ENCODE data around the gene GOLGA8K. TPM values are rescaled to one million over a fixed set of nuclear protein-coding genes. Genes with fewer than 3 reads are reported as not detected.
"Not testable (repeated sequence)": the region's sequence is repeated elsewhere in the genome, so short reads cannot be mapped to it uniquely, and the experiment has no call there.

GOLGA8K gene
- total RNA-seq, 1 experiment from 2014 or later: not detected

- DNase-seq (ENCODE audit: low spot score): not testable (repeated sequence)
These were observed 46.2 kb downstream of the GOLGA8K start for GRCh38 chr15:32356909-32357308.

GRCh38 chr15:32352748-32353147, 50.3 kb downstream of the GOLGA8K start:
- not testable (repeated sequence) for DNase-seq (ENCODE audit: low spot score)

GRCh38 chr15:32350563-32351220, 52.4 kb downstream of the GOLGA8K start:
- DNase-seq (ENCODE audit: low spot score): not testable (repeated sequence)

GRCh38 chr15:32347037-32347436, 56.1 kb downstream of the GOLGA8K start:
- not testable (repeated sequence) for DNase-seq (ENCODE audit: low spot score)

- not testable (repeated sequence) for DNase-seq (ENCODE audit: low spot score)
These were observed 57.0 kb downstream of the GOLGA8K start for GRCh38 chr15:32345978-32346547.

GRCh38 chr15:32343921-32344320, 59.2 kb downstream of the GOLGA8K start:
- not testable (repeated sequence) for DNase-seq (ENCODE audit: low spot score)

Other genes starting within 250 kb of the GOLGA8K start
- gene GOLGA8O, start 52.3 kb upstream of the GOLGA8K start, total RNA-seq (2014; rRNA removed; shearing (Covaris generic)): not detected in 2 replicates
- gene GOLGA8N, start 190.2 kb upstream of the GOLGA8K start, total RNA-seq (2014; rRNA removed; shearing (Covaris generic)): 0.50 and 1.0 TPM in 2 replicates
- 47.3 and 64.5 TPM in 2 replicates for gene ARHGAP11A, start 212.2 kb upstream of the GOLGA8K start, total RNA-seq (2014; rRNA removed; shearing (Covaris generic))
- gene SCG5, start 238.4 kb upstream of the GOLGA8K start, total RNA-seq (2014; rRNA removed; shearing (Covaris generic)): 0.76 and 3.9 TPM in 2 replicates